HG03025 (cell line): ENCODE measurements around the gene SMG5.
"Not testable (repeated sequence)": the region's sequence is repeated elsewhere in the genome, so short reads cannot be mapped to it uniquely, and the experiment has no call there.

Experiments
- ATAC-seq: cut with Tn5 transposase; IDR thresholded peaks from one replicate; pipeline ENCODE4 v1.9.1; 2021; ENCODE audit warnings: mild to moderate bottlenecking, moderate library complexity; ENCODE audit not compliant: unreplicated experiment, low FRiP score

SMG5 gene

GRCh38 chr1:156216361-156217086 is 66.1 kb downstream of the SMG5 start:
- not testable (repeated sequence) for ATAC-seq

GRCh38 chr1:156214024-156214748 is 68.4 kb downstream of the SMG5 start:
- no peak for ATAC-seq

GRCh38 chr1:156213644-156213966 is 69.0 kb downstream of the SMG5 start:
- no peak for ATAC-seq

DNA sequence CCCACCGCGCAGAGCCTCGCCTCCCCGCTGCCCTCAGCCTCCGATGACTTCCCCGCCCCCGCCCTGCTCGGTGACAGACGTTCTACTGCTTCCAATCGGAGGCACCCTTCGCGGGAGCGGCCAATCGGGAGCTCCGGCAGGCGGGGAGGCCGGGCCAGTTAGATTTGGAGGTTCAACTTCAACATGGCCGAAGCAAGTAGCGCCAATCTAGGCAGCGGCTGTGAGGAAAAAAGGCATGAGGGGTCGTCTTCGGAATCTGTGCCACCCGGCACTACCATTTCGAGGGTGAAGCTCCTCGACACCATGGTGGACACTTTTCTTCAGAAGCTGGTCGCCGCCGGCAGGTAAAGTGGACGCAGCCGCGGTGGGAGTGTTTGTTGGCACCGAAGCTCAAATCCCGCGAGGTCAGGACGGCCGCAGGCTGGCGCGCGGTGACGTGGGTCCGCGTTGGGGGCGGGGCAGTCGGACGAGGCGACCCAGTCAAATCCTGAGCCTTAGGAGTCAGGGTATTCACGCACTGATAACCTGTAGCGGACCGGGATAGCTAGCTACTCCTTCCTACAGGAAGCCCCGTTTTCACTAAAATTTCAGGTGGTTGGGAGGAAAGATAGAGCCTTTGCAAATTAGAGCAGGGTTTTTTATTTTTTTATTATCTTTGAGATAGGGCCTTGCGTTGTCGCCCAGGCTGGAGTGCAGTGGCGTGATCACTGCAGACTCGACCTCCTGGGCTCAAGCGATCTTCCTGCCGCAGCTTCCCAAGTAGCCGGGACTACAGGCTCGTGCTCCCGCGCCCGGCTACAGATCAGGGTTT is 69.6 kb downstream of the SMG5 start, which contains the start of gene PMF1:
Gene PMF1 (plus strand): TSS at position 175 of the 811 bp plus-strand sequence. CDS start 9 bp downstream, at position 184.
- peak; percentile 81 for ATAC-seq

DNA sequence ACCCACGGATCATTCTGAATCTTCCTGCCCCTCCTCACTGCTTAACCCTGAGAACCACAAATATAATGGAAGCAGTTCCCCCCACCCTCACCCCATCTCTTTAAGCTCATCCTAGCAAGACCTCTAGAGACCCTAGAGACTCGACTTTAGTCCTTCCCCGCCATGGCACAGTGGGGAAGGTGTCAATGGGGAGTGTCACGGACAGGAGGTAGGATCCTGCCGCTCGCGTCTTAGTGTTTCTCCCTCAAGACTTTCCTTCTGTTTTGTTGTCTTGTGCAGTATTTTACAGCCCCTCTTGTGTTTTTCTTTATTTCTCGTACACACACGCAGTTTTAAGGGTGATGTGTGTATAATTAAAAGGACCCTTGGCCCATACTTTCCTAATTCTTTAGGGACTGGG is 70.5 kb downstream of the SMG5 start:
- no peak for ATAC-seq

GRCh38 chr1:156211243-156211642 is 71.4 kb downstream of the SMG5 start:
- no peak for ATAC-seq

- no peak for ATAC-seq
Measured at GRCh38 chr1:156204686-156205085, 77.9 kb downstream of the SMG5 start.

DNA sequence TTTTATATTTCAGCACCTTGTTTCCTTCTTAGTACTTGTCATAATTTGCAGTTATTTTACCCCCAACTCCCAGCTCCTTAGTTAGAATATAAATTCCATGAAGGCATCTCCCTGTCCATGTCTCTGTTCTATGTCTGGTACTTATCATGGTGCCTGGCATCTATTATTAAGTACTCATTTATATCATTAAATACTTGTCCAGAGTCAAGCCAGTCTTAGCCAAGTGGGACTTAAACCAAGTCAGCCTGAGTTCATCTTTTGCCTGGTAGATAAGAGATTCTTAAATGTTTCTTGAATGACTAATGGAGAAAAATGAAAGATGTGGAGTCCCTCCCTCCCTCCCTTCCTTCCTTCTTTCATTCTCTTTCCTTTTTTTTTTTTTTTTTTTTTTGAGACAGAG is 79.3 kb downstream of the SMG5 start:
- ATAC-seq, result no peak

GRCh38 chr1:156200044-156200443 is 82.6 kb downstream of the SMG5 start:
- ATAC-seq, result no peak
